ENCODE results near the gene TSPYL6.

GRCh38 chr2:54254180-54254579, 1.8 kb downstream of the TSPYL6 start:
- TF ChIP-seq, protein P1, sequence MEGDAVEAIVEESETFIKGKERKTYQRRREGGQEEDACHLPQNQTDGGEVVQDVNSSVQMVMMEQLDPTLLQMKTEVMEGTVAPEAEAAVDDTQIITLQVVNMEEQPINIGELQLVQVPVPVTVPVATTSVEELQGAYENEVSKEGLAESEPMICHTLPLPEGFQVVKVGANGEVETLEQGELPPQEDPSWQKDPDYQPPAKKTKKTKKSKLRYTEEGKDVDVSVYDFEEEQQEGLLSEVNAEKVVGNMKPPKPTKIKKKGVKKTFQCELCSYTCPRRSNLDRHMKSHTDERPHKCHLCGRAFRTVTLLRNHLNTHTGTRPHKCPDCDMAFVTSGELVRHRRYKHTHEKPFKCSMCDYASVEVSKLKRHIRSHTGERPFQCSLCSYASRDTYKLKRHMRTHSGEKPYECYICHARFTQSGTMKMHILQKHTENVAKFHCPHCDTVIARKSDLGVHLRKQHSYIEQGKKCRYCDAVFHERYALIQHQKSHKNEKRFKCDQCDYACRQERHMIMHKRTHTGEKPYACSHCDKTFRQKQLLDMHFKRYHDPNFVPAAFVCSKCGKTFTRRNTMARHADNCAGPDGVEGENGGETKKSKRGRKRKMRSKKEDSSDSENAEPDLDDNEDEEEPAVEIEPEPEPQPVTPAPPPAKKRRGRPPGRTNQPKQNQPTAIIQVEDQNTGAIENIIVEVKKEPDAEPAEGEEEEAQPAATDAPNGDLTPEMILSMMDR (conservative IDR thresholded peaks at IDR 0.05; ENCODE audit: low read depth, low read length) = no peak
- TF ChIP-seq EZH2 (IDR thresholded peaks at IDR 0.05; ENCODE audit: low read length, unreplicated experiment) (no peak), EZH2phosphoT487 (IDR thresholded peaks at IDR 0.05; ENCODE audit: borderline replicate concordance, low read length) (no peak)

Data from PC-3 (cell line).